HG03457 (cell line): Measurements from ENCODE around the gene PLK2.

Experiments
- ATAC-seq: cut with Tn5 transposase; IDR thresholded peaks from one replicate; pipeline ENCODE4 v1.9.1; 2021; ENCODE audit warnings: moderate number of reproducible peaks; ENCODE audit not compliant: unreplicated experiment

Gene PLK2

DNA sequence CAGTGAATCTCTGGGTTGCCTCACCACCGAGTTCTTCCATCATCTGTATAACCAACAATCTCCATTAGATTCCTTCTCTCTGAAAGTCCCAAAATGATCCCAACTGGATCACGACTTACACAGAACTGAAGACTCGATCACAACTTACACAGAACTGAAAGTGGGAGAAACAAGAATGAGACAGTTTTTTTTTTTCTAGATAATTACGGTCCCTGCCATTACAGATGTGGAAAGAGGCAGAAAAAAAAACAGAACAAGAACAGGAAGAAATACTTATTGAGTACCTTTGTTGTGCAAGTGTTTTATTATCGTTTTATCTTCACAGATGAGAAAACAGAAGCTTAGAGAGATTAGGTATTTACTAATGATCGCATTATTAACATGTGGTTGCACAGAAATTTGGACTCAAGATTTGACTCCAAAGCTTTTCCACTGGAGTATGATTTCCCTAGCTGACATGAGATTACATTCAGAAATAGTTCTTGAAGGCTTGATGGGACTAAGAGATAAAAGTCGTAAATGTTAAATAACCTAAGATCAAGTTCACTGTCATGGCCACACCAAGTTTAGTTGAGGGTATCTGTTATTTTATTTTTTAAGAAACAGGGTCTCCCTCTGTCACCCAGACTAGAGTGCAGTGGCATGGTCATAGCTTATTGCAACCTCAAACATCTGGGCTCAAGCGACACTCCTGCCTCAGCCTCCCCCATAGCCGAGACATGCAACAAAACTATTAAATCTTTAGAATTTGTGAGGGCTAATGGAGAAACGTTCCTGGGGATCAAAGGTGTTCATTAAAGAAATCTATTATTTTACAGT, 8.9 kb downstream of the PLK2 start:
- ATAC-seq, result no peak

DNA sequence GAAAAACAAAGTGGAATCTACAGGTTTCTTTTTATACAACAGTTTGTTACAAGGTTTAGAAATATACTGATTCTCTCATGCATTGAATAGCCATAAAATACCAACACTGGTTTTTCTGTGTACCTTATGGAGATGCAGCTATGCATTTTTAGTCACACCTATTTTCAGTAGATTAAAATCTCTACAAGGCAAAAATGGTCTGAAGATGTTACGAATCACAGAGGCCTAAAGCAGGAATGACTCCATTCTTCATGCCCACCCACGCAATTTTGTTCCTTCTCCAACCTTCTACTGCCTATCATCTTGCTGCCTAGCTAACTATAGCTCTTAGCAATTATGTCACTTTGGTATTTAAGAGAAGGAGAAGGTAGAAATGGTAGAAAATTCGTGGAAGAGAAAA, 9.9 kb downstream of the PLK2 start:
- no peak for ATAC-seq

DNA sequence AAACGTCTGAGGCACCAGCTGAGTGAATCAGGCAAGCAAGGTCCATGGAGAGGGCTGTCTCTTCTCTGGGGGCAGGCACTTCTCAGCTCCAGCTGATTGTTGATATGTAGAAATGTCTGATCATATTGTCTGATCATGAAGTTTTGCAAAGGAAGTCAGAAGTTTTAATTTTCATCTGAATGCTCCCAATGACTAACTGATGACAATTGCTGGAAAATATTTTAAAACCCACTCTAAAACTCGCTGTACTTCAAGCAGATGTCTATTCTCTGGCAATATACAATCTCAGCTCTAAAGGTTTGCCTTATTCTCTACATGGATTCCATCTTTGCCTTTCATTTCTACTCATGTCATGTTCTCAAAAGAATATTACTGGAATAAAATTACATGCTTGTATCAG, 12.7 kb downstream of the PLK2 start:
- no peak for ATAC-seq

DNA sequence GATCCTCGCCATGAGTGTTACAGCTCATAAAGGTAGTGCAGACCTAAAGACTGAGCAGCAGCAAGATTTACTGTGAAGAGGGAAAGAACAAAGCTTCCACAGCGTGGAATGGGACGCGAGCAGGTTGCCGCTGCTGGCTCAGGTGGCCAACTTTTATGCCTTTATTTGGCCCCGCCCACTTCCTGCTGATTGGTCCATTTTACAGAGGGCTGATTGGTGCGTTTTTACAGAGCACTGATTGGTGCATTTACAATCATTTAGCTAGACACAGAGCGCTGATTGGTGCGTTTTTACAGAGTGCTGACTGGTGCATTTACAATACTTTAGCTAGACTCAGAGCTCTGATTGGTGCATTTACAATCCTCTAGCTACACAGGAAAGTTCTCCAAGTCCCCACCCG, 13.9 kb downstream of the PLK2 start:
- ATAC-seq, result no peak

DNA sequence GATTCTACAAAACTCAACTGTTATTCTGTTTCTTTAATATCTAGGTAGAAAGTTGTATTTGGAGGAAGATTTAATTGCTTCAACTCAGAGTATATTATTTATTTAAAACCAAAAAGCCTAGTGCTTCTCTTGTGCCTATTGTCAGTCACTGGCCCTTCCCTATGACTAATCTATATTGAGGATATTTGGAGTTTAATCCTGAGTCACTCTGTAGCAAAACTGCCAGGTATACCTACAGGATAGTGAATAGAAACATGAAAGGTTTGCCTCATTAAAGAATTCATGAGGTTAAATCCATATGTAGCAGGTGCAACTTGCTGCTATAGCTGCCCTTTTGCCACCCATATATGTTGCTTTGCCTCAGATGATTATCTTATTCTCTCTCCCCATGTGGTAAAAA, 15.1 kb downstream of the PLK2 start:
- ATAC-seq, result no peak

DNA sequence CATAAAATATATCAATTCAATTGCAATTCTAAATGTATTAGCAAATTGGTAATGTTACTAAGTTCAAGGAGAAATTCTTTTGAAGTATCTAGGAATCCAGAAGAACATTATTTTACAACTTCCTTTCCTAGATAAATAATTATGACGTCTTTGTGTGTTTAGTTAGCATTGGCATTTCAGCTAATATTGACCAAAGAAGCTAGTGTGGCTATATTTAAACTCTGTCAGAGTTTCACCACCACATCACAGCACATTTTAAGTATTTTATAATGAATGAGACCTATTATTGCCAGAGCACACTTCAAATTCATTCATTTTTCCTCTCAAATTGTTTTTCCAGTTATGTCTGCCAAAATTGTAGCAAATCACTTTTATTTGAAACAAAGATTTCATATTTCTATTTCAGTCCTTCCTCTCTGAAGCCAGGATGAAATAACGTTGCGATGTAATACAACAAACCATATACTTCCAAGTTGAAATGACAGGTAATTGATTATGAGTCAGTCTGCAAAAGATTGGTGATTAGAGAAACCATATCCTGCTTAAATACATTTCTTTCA, 18.9 kb downstream of the PLK2 start:
- no peak for ATAC-seq

DNA sequence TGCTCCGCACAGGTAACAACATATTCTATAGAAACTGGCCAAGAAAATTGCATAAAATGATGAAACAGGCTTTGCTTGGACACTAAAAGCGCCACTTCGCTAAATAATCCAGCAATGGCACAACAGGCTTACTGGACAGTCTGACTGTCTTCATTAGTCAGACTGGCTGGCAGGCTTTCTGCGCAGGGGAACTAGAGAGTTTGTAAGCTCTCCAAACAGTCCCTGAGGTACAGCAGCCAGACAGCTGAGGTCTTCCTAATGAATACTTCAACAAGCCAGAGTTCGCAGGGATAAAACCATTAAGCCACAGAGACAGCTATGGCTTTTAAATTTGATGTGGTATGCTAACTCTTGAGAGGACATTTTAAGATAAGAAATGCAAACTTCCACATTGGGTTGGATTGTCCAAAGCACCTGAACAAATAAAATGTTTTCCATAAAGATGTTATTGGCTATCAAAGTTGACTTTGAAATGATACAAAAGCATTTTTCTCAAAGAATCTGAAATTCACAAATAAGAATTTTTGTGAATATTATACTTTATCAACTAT, 20.7 kb downstream of the PLK2 start:
- ATAC-seq, result no peak

DNA sequence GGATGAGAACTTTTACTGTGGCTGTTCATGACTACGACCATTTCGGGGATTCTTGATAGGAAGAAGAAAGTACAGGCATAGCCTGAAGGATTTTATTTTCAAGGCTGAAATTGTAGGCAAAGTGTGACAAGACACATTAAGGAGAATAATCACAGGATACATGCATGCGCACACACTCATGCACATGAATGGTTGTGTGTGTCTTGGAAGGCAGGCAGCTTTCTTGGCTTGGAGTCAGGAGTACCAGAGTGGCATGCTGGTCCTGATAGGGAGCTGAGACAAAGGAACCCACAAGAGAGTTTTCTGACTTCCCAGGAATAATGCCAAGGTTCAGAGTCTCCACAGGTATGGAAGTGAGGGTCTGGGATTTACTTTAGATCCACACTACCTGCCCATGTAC, 22.2 kb downstream of the PLK2 start:
- ATAC-seq, result no peak

DNA sequence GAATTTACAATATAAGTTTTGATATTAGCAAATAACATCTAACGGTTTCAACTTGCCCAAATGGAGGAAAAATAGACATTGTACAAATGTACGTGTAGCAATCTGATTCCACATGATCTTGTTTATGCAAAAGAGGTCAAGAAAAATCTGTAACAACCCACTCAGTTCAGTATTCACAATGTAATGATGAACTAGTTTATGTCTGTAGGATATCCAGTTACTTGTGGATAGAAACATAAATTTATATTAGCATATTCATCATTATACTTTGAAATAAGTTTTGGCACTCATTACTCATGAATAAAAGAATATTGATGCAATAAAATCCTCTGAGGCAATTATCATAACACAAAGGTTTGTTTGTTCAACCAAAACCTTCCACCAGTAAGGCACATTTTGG, 28.1 kb downstream of the PLK2 start:
- ATAC-seq, result no peak

DNA sequence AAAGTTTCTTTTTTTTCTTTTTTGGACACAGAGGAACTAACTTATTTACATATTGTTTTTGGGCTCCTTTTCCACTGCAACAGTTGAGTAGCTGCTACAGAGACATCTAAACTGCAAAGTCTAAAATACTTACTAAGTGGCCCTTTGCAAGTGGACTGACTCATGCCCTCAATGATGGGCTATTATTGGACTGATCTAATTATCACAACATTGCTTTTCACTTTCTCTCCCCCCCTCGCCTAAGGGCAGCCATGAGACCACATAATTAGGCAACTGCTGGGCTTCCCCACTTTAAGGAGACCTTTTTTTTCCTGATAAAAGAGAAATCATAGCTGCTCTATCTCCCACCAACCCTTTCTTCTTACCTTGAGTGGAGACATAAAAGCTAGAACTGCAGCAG, 47.0 kb downstream of the PLK2 start:
- no peak for ATAC-seq

DNA sequence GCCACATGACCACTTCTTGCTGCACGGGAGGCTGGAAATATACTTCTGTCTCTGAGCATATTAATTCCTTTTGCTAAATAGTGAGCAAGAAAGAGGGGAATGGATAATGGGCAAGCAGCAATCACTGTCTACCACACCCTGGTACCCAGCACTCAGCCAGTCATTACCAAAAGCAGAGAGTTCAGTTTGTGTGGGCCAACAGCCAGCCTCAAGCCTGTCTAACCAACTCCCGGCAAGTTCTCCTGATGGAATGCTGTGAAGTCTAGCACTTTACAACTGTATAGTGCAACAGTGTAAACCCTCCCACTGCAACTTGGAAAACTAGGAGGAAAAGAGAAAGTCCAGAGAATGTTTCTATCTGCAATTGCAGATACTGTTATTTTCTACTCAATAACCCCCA, 47.8 kb downstream of the PLK2 start:
- ATAC-seq, result no peak

DNA sequence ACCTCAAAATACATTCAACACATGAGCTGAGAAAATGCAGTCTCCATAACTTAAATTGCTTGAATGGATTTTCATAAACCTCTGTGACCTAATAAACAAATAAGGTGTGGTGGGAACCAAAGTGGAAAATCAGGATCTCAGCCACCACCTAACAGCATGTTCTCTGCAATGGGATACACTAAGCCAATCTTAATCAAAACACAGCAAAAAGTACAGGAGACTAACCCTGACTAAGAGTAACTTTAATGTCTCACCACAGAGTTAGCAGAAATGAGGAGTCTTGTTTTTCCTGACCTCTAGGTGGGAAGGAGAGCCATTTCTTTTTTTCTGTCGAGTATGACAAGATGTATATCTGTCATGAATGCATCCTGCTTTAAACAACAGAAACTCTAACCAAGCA, 48.5 kb downstream of the PLK2 start:
- ATAC-seq, result no peak

DNA sequence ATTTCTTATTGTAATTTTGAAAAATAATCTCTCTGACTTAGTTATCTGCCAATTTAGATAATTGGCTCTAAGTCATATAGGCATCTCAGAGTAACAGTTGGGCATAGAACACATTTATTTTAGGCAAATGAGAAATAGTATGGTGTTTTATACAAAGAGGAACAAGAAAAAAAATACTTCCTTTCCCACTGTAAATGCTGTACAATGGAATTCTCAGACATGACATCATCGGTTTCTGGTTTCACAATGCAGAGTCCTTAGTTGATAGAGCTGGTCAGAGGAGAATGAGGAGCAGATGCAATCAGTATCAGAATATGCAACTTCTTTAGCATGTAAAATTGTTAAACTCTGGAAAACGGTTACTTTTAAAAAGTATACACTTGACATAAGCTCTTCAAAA, 49.4 kb downstream of the PLK2 start:
- ATAC-seq, result no peak

DNA sequence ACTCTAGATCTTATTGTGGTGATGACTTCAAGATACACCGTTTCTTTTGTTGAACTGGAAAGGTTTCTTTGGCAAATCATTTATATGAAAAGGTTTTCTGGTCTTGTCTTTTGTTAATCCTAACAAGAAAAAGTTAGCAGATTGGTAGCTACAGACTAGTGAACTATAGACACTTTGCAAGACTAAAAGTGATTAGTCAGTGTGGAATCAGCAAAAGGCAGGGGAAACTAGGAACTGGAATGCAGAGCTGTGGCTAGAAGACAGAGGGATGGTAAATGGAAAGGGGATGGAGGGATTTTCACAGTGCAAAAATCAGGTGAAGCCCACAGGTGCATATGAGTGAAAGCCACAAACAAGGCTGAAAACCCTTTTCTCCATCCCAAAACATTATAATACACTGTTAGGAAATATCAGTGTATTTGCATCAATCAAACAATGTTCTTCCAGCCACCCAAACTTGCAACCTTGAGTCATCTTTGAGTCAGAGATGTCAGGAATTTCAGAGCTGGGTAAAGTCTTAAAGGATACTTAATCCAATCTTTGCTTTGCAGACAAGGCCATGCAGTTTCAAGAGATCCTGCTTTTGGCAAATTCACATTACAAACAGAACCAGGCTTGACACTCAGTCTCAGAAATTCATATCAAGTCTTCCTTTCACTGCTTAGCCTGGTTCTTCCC, 52.7 kb downstream of the PLK2 start:
- no peak for ATAC-seq

DNA sequence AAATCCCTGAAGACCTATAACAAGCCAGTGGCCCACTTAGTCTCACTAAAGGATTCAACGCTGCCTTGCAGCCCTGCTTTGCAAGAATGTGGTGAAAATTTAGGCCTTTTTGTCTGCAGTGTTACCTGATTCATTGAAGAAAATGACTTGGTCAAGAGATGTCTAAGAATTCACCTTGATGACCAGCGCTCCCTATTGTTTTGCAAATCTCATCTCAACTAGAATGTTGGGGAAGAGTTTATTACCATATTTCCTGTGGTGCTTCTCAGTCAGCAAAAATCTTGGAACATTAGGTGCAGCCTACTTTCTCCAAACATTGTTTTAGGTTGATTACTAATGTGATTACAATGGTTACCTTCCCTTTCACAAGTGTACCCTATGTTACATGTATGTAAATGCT, 53.5 kb downstream of the PLK2 start:
- no peak for ATAC-seq

DNA sequence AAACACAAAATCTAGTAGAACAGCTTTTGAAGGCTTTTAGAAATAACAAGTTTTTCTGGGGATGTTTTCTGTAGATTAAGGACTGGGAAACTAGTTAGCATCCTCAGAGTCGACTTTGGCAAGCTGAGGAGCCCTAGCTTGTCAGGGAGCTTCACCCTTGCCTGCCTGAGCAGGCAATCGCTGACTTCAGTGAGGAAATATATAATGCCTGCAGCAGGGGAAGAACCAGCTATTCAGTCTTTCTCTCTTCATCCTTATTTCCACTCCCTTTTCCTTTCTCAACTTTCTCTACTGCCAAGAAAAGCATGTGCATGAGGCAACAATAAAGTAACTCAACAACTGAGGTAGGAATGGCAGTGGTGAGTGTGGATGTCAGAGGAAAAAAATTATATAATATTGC, 54.7 kb downstream of the PLK2 start:
- ATAC-seq, result no peak

DNA sequence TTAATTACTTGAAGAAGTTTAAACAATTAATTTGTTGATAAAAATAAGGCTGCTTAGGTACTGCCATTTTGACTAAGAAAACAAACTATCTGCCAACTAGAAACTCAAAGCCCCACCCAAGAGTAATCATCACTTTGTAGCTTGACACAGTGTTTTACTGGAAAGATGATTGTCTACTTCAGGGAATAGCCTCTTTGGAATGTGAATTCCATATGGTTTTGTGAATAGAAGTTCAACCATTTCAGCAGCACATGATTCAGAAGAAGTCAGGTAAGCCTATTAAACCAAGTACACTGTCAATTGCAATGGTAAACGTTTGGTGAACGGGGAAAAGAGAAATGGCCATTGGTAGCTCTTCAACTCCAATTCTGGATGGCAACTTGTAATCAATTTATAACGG, 55.2 kb downstream of the PLK2 start:
- ATAC-seq, result no peak
